ENCODE results near the gene DAB2IP. TPM values are rescaled to one million over a fixed set of nuclear protein-coding genes. Genes with fewer than 3 reads are reported as not detected.

The DAB2IP gene
- total RNA-seq, 1 donor from 2014 or later, result 53.0 TPM

- intact Hi-C loops (cut with DNase I), result no loop called here
- DNase-seq (ENCODE audit: missing footprints) (no peak), ATAC-seq (no peak)
Observed at GRCh38 chr9:121753802-121754654, 102.6 kb downstream of the DAB2IP start.

- DNase-seq (ENCODE audit: missing footprints), result no peak
- intact Hi-C loops (cut with DNase I), result no loop called here
- ATAC-seq, result no peak
Observed at GRCh38 chr9:121754655-121755436, 103.4 kb downstream of the DAB2IP start.

GRCh38 chr9:121755581-121755980, 104.1 kb downstream of the DAB2IP start:
- DNase-seq (ENCODE audit: missing footprints), result no peak
- intact Hi-C loops (cut with DNase I), result no loop called here
- ATAC-seq, result no peak

GRCh38 chr9:121756474-121757280, 105.2 kb downstream of the DAB2IP start:
- no peak for DNase-seq (ENCODE audit: missing footprints)
- ATAC-seq, result no peak
- intact Hi-C loops (cut with DNase I), result no loop called here

- no peak for ATAC-seq
- DNase-seq (ENCODE audit: missing footprints), result no peak
- intact Hi-C loops (cut with DNase I), result no loop called here
Observed at GRCh38 chr9:121757281-121757585, 105.8 kb downstream of the DAB2IP start.

- DNase-seq (ENCODE audit: missing footprints), result no peak
- intact Hi-C loops (cut with DNase I), result no loop called here
- ATAC-seq, result no peak
Observed at GRCh38 chr9:121758693-121759092, 107.3 kb downstream of the DAB2IP start.

- DNase-seq (ENCODE audit: missing footprints), result no peak
- intact Hi-C loops (cut with DNase I), result no loop called here
- no peak for ATAC-seq
Observed at GRCh38 chr9:121759996-121760395, 108.6 kb downstream of the DAB2IP start.

GRCh38 chr9:121760571-121760970, 109.1 kb downstream of the DAB2IP start:
- intact Hi-C loops (cut with DNase I), result no loop called here
- DNase-seq (ENCODE audit: missing footprints), result no peak
- no peak for ATAC-seq

GRCh38 chr9:121763131-121763530, 111.7 kb downstream of the DAB2IP start:
- ATAC-seq, result no peak
- DNase-seq (ENCODE audit: missing footprints), result no peak
- intact Hi-C loops (cut with DNase I), result no loop called here

- intact Hi-C loops (cut with DNase I), result loop anchor here (2.0 kb wide), 1 partner anchor 15 kb away; no protein-coding TSS in a partner anchor
- ATAC-seq (no peak), DNase-seq (ENCODE audit: missing footprints) (peak; percentile 68)
Observed at GRCh38 chr9:121763561-121764370, 112.3 kb downstream of the DAB2IP start.

- DNase-seq (ENCODE audit: missing footprints), result peak; percentile 39
- ATAC-seq, result no peak
- intact Hi-C loops (cut with DNase I), result loop anchor here (2.0 kb wide), 1 partner anchor 16 kb away; no protein-coding TSS in a partner anchor
Observed at GRCh38 chr9:121764371-121764730, 112.9 kb downstream of the DAB2IP start.

GRCh38 chr9:121765021-121765950, 113.9 kb downstream of the DAB2IP start:
- intact Hi-C loops (cut with DNase I), result loop anchor here (2.0 kb wide), 1 partner anchor 16 kb away; no protein-coding TSS in a partner anchor
- DNase-seq (ENCODE audit: missing footprints) (peak; percentile 73), ATAC-seq (peak; percentile 87)

- intact Hi-C loops (cut with DNase I), result no loop called here
- ATAC-seq (no peak), DNase-seq (ENCODE audit: missing footprints) (peak; percentile 28)
Observed at GRCh38 chr9:121766081-121766683, 114.7 kb downstream of the DAB2IP start.

GRCh38 chr9:121767171-121767769, 115.8 kb downstream of the DAB2IP start:
- no peak for ATAC-seq
- intact Hi-C loops (cut with DNase I), result no loop called here
- DNase-seq (ENCODE audit: missing footprints), result peak; percentile 9

GRCh38 chr9:121768416-121769015, 117.1 kb downstream of the DAB2IP start:
- ATAC-seq, result no peak
- intact Hi-C loops (cut with DNase I), result no loop called here
- peak; percentile 53 for DNase-seq (ENCODE audit: missing footprints)

- intact Hi-C loops (cut with DNase I), result no loop called here
- DNase-seq (ENCODE audit: missing footprints) (peak; percentile 60), ATAC-seq (no peak)
Observed at GRCh38 chr9:121769939-121770338, 118.5 kb downstream of the DAB2IP start.

Data from Right ventricle myocardium inferior (tissue), 1 donor.